ENCODE measurements around the gene RAB15. TPM values are rescaled to one million over a fixed set of nuclear protein-coding genes. Genes with fewer than 3 reads are reported as not detected.

RAB15 gene
- total and polyA plus RNA-seq, 7 donors, result 3.1 to 61.9 (median 18.0) TPM

DNA sequence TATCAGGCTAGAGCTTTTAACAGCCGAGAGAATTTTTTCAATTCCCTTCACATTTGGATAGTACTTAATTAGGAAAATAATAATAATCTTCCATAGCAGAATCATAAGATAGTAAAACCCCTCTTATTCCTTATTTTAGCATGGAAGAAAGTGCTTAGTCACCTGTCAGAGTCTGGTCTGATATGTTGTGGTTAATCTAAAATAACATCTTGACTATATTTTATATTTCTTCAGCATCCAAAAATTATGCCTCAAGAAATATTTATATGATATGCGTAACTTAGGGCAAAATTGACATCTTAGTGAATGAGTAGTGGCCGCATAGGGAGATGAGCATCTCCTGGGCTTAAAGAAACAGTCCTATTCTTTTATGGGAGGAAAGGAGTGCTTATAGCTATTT lies 45.1 kb downstream of the RAB15 start:
- intact Hi-C loops (cut with DNase I), result loop anchor here in 1 of 2 donors (5.0 kb wide), 1 partner anchor 40 kb away; no protein-coding TSS in a partner anchor
- Histone ChIP-seq H3K27ac (peak overlapping the region; percentile 64), H3K4me3 (no peak overlapping the region), H3K4me1 (peaks cover 42% of the 10 kb centered on the region), H3K36me3 (ENCODE audit: insufficient read depth in 1 of 2, low read depth in 1 of 2) (peaks cover 3 to 59% of the 10 kb centered on the region in 2 donors), H3K9me3 (no peaks in the 10 kb centered on the region), H3K27me3 (ENCODE audit: insufficient read depth in 3 of 3, low read length in 2 of 3) (no peaks in the 10 kb centered on the region)
- TF ChIP-seq, protein P1, sequence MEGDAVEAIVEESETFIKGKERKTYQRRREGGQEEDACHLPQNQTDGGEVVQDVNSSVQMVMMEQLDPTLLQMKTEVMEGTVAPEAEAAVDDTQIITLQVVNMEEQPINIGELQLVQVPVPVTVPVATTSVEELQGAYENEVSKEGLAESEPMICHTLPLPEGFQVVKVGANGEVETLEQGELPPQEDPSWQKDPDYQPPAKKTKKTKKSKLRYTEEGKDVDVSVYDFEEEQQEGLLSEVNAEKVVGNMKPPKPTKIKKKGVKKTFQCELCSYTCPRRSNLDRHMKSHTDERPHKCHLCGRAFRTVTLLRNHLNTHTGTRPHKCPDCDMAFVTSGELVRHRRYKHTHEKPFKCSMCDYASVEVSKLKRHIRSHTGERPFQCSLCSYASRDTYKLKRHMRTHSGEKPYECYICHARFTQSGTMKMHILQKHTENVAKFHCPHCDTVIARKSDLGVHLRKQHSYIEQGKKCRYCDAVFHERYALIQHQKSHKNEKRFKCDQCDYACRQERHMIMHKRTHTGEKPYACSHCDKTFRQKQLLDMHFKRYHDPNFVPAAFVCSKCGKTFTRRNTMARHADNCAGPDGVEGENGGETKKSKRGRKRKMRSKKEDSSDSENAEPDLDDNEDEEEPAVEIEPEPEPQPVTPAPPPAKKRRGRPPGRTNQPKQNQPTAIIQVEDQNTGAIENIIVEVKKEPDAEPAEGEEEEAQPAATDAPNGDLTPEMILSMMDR (IDR thresholded peaks at IDR 0.05), result no peak
- 66 to 88% (median 70%) methylated on average over 3 of the region's 3 CpGs for WGBS, 3 donors
- ATAC-seq, result no peak
- no peak for DNase-seq

DNA sequence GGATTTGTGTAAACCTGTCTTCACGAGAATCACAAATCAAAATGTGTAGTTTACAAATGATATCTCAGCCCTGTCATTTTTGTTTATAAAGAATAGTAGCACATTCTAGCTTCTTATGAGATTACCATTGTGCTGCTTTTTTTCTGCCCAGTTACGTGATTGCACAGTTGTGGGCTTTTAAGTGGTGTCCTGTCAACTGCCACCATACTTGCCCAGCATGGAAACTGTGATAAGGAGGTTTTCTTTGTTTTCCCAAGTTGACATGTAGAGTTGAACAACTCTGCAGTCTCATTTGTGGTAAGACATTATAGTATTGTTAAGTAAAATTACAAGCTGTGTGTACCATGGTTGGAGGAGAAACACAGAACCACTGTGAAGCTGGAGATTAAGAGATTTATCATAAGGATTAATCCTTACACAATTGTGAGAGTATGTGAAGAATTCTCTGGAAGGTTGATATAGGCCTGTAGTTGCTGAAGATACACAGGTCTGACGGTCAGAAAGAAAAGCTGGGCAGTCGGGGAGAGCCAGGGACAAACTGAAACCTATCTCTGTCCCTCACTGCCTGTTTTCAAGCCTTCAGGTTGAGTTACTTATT lies 45.6 kb downstream of the RAB15 start:
- TF ChIP-seq, protein P1 (IDR thresholded peaks at IDR 0.05), result no peak
- no peak for ATAC-seq
- DNase-seq, result no peak
- Histone ChIP-seq H3K9me3 (no peaks in the 10 kb centered on the region), H3K4me3 (no peak overlapping the region), H3K4me1 (peaks cover 42% of the 10 kb centered on the region), H3K27ac (peak overlapping the region; percentile 64), H3K36me3 (ENCODE audit: insufficient read depth in 1 of 2, low read depth in 1 of 2) (peaks cover 3 to 55% of the 10 kb centered on the region in 2 donors), H3K27me3 (ENCODE audit: insufficient read depth in 3 of 3, low read length in 2 of 3) (no peaks in the 10 kb centered on the region)
- intact Hi-C loops (cut with DNase I), result loop anchor here in 1 of 2 donors (5.0 kb wide), 1 partner anchor 41 kb away; no protein-coding TSS in a partner anchor
- 63 to 68% (median 64%) methylated on average over 4 of the region's 4 CpGs for WGBS, 3 donors

DNA sequence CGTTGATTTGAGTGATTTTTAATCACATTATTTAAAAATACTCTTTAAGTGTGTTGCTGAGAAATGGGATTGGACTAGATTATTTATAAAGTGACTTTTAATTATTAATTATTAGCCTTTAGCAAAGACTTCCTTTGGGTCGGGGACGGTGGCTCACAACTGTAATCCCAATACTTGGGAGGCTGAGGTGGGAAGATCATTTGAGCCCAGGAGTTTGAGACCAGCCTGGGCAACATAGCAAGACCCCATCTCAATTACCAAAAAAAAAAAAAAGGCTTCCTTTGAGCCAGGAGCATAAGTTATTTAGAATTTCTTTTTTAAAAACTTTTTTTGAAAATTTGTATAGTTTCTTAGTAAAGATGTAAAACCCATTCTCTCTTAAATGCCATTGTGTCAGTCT lies 49.1 kb downstream of the RAB15 start:
- Histone ChIP-seq H3K36me3 (ENCODE audit: insufficient read depth in 1 of 2, low read depth in 1 of 2) (peaks cover 3 to 40% of the 10 kb centered on the region in 2 donors), H3K27me3 (ENCODE audit: insufficient read depth in 3 of 3, low read length in 2 of 3) (no peaks in the 10 kb centered on the region), H3K4me3 (no peak overlapping the region), H3K4me1 (peaks cover 56% of the 10 kb centered on the region), H3K9me3 (no peaks in the 10 kb centered on the region), H3K27ac (no peak overlapping the region)
- 84 to 89% (median 88%) methylated on average over 3 of the region's 3 CpGs for WGBS, 3 donors
- TF ChIP-seq, protein P1 (IDR thresholded peaks at IDR 0.05), result no peak
- intact Hi-C loops (cut with DNase I), result no loop called here
- ATAC-seq (no peak), DNase-seq (no peak)

DNA sequence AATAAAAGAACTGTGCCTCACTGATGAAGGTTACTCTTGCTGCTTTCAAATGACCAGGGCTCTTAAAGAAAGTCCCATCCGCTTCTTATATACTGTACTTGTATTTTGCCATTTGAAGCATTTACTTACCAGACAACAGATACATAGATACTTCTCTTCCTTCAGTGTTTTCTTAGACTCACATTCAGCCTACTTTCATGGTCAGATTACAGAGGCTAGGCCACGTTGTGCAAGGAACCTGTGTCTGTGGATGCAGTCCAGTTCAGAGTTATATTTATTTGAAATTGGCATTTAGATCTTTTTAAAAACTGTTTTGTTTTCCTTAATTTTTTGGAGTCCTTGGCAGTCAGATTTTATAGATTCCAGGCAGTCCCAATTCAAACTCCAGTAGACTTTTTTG lies 51.7 kb downstream of the RAB15 start:
- intact Hi-C loops (cut with DNase I), result no loop called here
- Histone ChIP-seq H3K36me3 (ENCODE audit: insufficient read depth in 1 of 2, low read depth in 1 of 2) (peaks cover 0 to 17% of the 10 kb centered on the region in 2 donors), H3K4me1 (peaks cover 71% of the 10 kb centered on the region), H3K4me3 (no peak overlapping the region), H3K9me3 (no peaks in the 10 kb centered on the region), H3K27ac (peak overlapping the region; percentile 31), H3K27me3 (ENCODE audit: insufficient read depth in 3 of 3, low read length in 2 of 3) (no peaks in the 10 kb centered on the region)
- ATAC-seq (peak in 2 of 4 donors; percentile 42 to 55), DNase-seq (no peak)
- TF ChIP-seq, protein P1 (IDR thresholded peaks at IDR 0.05), result no peak
- 30 to 66% (median 58%) methylated on average over 2 of the region's 2 CpGs for WGBS, 3 donors

DNA sequence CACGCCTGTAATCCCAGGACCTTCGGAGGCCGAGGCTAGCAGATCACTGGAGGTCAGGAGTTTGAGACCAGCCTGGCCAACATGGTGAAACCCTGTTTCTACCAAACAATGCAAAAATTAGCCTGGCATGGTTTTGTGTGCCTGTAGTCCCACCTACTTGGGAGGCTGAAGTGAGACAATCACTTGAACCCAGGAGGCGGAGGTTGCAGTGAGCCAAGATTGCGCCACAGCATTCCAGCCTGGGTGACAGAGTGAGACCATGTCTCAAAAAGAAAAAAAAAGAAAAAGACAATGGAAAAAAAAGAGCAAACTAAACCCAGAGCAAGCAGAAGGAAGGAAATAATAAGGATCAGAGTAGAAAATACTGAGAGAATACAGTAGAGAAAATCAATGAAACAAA lies 52.5 kb downstream of the RAB15 start:
- DNase-seq, result peak in 1 of 2 donors; percentile 29
- TF ChIP-seq, protein P1 (IDR thresholded peaks at IDR 0.05), result no peak
- no peaks in the 10 kb centered on the region for H3K27me3 ChIP-seq (ENCODE audit: insufficient read depth in 3 of 3, low read length in 2 of 3)
- H3K36me3 ChIP-seq (ENCODE audit: insufficient read depth in 1 of 2, low read depth in 1 of 2), result peaks cover 0 to 9% of the 10 kb centered on the region in 2 donors
- intact Hi-C loops (cut with DNase I), result no loop called here
- H3K9me3 ChIP-seq, result no peaks in the 10 kb centered on the region
- peaks cover 71% of the 10 kb centered on the region for H3K4me1 ChIP-seq
- ATAC-seq, result peak in 1 of 4 donors; percentile 27
- no peak overlapping the region for H3K27ac ChIP-seq
- 58 to 82% (median 75%) methylated on average over 5 of the region's 5 CpGs for WGBS, 3 donors
- H3K4me3 ChIP-seq, result no peak overlapping the region
